Measurements from ENCODE around the gene UBQLN3. TPM values are rescaled to one million over a fixed set of nuclear protein-coding genes. Genes with fewer than 3 reads are reported as not detected.

Gene UBQLN3
- total and polyA plus RNA-seq, 2 of the 13 experiments (the other 11 are each of a cell fraction or from before 2014, with no cell fraction given): 0.08 TPM; not detected in 1

DNA sequence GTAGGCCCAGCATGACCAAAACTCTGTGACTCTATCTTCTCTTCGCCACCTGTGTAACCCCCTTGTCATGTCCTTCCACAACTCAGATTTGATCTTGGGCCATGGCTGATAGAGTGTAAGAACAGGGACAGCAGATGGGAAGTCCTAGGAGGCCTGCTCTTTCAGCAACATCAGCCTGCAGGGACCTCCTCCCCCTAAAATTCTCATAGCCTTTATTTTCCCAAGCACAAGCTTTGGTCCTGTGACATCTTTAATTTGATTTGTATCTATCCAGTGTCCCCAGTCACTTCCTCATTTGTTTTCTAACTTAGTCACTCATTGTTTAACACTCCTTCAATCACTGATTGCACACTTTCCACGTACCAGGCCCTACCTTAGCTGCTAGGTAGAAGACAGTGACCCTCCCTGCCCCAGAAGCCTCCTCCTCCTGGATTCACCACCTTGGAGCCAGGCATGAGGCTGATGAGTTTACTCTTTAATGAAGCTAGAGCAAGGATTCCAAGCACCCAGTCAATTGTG lies 5.3 kb downstream of the UBQLN3 start (continued):
- TF ChIP-seq, protein P1, sequence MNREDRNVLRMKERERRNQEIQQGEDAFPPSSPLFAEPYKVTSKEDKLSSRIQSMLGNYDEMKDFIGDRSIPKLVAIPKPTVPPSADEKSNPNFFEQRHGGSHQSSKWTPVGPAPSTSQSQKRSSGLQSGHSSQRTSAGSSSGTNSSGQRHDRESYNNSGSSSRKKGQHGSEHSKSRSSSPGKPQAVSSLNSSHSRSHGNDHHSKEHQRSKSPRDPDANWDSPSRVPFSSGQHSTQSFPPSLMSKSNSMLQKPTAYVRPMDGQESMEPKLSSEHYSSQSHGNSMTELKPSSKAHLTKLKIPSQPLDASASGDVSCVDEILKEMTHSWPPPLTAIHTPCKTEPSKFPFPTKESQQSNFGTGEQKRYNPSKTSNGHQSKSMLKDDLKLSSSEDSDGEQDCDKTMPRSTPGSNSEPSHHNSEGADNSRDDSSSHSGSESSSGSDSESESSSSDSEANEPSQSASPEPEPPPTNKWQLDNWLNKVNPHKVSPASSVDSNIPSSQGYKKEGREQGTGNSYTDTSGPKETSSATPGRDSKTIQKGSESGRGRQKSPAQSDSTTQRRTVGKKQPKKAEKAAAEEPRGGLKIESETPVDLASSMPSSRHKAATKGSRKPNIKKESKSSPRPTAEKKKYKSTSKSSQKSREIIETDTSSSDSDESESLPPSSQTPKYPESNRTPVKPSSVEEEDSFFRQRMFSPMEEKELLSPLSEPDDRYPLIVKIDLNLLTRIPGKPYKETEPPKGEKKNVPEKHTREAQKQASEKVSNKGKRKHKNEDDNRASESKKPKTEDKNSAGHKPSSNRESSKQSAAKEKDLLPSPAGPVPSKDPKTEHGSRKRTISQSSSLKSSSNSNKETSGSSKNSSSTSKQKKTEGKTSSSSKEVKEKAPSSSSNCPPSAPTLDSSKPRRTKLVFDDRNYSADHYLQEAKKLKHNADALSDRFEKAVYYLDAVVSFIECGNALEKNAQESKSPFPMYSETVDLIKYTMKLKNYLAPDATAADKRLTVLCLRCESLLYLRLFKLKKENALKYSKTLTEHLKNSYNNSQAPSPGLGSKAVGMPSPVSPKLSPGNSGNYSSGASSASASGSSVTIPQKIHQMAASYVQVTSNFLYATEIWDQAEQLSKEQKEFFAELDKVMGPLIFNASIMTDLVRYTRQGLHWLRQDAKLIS (CRISPR knock-in tag; IDR thresholded peaks at IDR 0.05): no peak
- TF ChIP-seq PAF1 (CRISPR knock-in tag; IDR thresholded peaks at IDR 0.05) (no peak), NR2F6 (IDR thresholded peaks at IDR 0.05) (no peak), NR2F6 (CRISPR knock-in tag; IDR thresholded peaks at IDR 0.05) (no peak), MEIS1 (CRISPR knock-in tag; IDR thresholded peaks at IDR 0.05; ENCODE audit: borderline replicate concordance) (no peak), PCBP2 (optimal IDR thresholded peaks at IDR 0.05; ENCODE audit: low read depth, low read length, poor library complexity, severe bottlenecking) (no peak), ATF7-NPFF (CRISPR knock-in tag; IDR thresholded peaks at IDR 0.05; ENCODE audit: low read depth) (no peak), BRCA1 (CRISPR knock-in tag; IDR thresholded peaks at IDR 0.05) (no peak)

DNA sequence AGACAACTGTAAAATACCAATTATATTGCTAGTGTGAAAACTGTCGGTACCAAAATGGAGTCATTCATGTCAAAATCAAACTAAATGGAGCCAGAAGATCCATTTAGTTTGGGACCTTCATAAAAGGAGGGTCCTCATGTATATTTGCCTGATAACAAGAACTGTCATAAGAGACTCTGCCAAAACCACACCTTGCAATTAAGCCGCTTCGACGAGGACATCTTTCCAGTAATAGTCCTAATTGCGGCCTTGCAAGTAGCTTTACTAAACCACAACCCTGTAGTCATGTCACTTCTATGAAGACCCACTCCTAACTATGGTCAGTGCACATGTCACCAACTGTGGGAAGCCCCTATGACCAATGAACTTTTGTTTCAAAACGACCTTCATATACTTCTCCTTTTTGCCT lies 9.4 kb downstream of the UBQLN3 start:
- no peaks in the 10 kb centered on the region for H3K4me1 ChIP-seq (ENCODE audit: insufficient read depth, low read length)
- no peaks in the 10 kb centered on the region for H3K36me3 ChIP-seq (replicated peaks in 1 of 2; ENCODE audit: control insufficient read depth in 1 of 2, insufficient read depth in 2 of 2, low read length in 2 of 2)
- H3K79me2 ChIP-seq (ENCODE audit: insufficient read depth, low read length): no peaks in the 10 kb centered on the region
- no peak overlapping the region for H2AFZ ChIP-seq (ENCODE audit: low read length)
- intact Hi-C loops (cut with micrococcal nuclease; ENCODE audit: unreplicated experiment): no loop called here
- in situ Hi-C loops (cut with HindIII; ENCODE audit: extremely low pct_ligation_motif_present, low pct_unique_long_range_greater_than_20kb): no loop called here
- POLR2A ChIA-PET: no interaction called here
- H4K20me1 ChIP-seq (ENCODE audit: insufficient read depth, low read length): no peaks in the 10 kb centered on the region; the same call in 1 of the 2 replicates
- H3K4me2 ChIP-seq (ENCODE audit: low read depth, low read length): no peak overlapping the region
- ATAC-seq (no peak), DNase-seq (ENCODE audit: low spot score) (no peak), FAIRE-seq (no peak)
- 38% methylated on average over 6 of the region's 6 CpGs for WGBS (ENCODE audit: low lambda C conversion rate)
- H3K4me3 ChIP-seq (replicated peaks in 1 of 3; ENCODE audit: insufficient read depth in 1 of 3, low read depth in 2 of 3, low read length in 3 of 3): no peak overlapping the region
- no peak overlapping the region for H3K9ac ChIP-seq (ENCODE audit: insufficient read depth, low read depth, low read length)
- H3K27ac ChIP-seq (ENCODE audit: extremely low read length, insufficient read depth, low read length): no peak overlapping the region
- TF ChIP-seq SOX5 (CRISPR knock-in tag; IDR thresholded peaks at IDR 0.05; ENCODE audit: borderline replicate concordance): no peak
- TF ChIP-seq IKZF4 (CRISPR knock-in tag; IDR thresholded peaks at IDR 0.05; ENCODE audit: borderline replicate concordance, low read depth, not compliant biosample characterization): no peak
- TF ChIP-seq SAP130 (CRISPR knock-in tag; IDR thresholded peaks at IDR 0.05; ENCODE audit: low read depth): no peak
- TF ChIP-seq STAT5B (CRISPR knock-in tag; IDR thresholded peaks at IDR 0.05): no peak
- TF ChIP-seq STAG1 (CRISPR knock-in tag; IDR thresholded peaks at IDR 0.05): no peak
- H3K9me3 ChIP-seq (ENCODE audit: low read length): no peaks in the 10 kb centered on the region
- BruUV-seq (replicated peaks): no TSS peak
- peaks cover 0 to 12% of the 10 kb centered on the region in 2 experiments; a peak in 1 of 5 replicates for H3K27me3 ChIP-seq (ENCODE audit: control insufficient read depth in 1 of 2, insufficient read depth in 2 of 2, low read length in 2 of 2)
- CTCF ChIA-PET (ENCODE audit: low intra/inter-chr PET ratio, low total read pairs): no interaction called here
